GM12864 (cell line): Measurements from ENCODE around the gene SMG6.

ENCODE experiments used
- DNase-seq: peaks from one replicate; pipeline ENCODE4 v3.0.0-alpha.2; 2011; ENCODE audit warnings: low read depth
- H3K4me3 ChIP-seq: 2 replicates; pipeline ENCODE4 v1.5.1; 2011; ENCODE audit warnings: mild to moderate bottlenecking, low read depth, low read length, control low read depth
- TF ChIP-seq, protein P1 (sequence below): IDR thresholded peaks from 2 replicates; pipeline ENCODE4 v1.5.1; 2011; ENCODE audit warnings: low read depth, mild to moderate bottlenecking, moderate library complexity, low read length, control low read depth, inconsistent platforms; ENCODE audit errors: missing control alignments

Gene SMG6

DNA sequence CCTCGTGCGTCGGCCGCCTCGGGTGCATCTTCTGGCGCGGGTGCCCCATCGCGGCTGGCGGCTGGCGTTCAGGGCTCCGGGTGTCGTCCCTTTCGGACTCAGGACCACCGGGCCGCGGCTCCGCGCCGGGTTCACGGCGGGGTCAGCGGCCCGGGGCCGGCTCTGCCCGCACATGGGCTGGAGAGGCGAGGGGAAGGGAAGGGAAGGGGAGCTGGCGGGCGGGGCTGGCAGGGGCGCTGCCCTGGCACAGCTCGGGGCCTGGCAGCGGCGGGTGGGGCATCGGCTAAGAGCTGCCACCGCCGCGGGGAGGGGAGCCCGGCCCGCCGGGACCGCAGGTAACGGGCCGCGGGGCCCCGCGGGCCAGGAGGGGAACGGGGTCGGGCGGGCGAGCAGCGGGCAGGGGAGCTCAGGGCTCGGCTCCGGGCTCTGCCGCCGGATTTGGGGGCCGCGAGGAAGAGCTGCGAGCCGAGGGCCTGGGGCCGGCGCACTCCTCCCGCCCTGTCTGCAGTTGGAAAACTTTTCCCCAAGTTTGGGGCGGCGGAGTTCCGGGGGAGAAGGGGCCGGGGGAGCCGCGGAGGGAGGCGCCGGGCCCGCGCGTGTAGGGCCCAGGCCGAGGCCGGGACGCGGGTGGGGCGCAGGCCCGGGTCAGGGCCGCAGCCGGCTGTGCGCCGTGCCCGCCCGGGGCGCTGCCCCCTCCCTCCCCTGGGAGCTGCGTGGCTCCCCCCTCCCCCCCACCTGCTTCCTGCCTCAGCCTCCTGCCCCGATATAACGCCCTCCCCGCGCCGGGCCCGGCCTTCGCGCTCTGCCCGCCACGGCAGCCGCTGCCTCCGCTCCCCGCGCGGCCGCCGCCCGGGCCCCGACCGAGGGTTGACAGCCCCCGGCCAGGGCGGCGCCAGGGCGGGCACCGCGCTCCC, 248.0 kb downstream of the SMG6 start:
- DNase-seq, result no peak
- TF ChIP-seq, protein P1, sequence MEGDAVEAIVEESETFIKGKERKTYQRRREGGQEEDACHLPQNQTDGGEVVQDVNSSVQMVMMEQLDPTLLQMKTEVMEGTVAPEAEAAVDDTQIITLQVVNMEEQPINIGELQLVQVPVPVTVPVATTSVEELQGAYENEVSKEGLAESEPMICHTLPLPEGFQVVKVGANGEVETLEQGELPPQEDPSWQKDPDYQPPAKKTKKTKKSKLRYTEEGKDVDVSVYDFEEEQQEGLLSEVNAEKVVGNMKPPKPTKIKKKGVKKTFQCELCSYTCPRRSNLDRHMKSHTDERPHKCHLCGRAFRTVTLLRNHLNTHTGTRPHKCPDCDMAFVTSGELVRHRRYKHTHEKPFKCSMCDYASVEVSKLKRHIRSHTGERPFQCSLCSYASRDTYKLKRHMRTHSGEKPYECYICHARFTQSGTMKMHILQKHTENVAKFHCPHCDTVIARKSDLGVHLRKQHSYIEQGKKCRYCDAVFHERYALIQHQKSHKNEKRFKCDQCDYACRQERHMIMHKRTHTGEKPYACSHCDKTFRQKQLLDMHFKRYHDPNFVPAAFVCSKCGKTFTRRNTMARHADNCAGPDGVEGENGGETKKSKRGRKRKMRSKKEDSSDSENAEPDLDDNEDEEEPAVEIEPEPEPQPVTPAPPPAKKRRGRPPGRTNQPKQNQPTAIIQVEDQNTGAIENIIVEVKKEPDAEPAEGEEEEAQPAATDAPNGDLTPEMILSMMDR, result no peak
- peak overlapping the region; percentile 75 for H3K4me3 ChIP-seq

DNA sequence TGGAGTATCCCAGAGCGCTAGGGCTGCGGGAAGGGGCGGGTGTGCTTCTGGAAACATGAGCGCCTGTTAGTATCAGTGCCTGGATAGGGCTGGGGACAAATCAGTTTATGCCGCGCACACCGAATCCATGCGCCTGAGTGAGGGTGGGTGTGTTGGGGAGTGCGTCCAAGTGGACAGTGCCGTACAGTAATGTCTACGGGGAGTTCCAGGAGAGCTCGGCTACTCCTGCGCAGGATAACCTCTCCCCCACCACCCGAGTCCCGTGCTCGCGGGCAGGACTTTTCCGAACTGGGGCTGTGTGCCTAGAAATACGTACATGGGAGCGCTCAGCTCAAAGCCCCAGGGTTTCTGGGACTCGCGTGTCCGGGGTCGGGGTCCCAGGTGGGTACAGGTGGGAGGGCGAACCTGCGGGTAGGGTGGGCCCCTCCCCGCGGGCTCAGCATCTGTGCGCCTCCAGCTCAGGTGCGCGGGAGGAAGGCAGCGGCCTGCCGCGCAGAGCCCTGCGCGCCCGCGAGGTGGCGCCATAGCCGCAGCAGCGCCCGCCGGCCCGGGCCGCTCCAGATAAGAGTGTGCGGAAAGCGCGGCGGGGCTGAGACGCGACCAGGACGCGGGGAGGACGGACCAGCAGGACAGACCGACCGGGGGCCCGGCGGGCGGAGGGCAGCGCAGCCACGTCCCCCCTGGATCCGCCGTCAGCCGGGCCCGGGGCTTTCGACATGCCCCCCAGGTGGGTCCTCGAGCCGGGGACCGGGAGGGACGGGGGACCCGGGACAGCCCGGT, 248.9 kb downstream of the SMG6 start, which contains the start of gene HIC1:
Gene HIC1 (plus strand): TSS at position 592 of the 780 bp plus-strand sequence. CDS start 1,588 bp downstream, outside the sequence.
- TF ChIP-seq, protein P1, result peak; percentile 81
- no peak for DNase-seq
- H3K4me3 ChIP-seq, result peak within 1 kb of the TSS; percentile 75

DNA sequence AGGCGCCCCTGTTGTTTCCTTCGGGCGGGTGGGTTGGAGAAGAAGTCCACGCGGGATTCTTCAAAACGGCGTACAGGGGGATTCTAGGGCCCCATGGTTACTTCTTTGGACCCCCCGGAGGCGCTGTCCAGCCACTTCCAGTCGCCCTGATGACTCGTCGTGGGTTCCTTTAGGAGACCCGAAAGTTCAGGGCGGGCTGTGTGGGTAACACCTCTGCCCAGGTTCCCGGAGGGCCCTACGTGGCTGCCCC, 249.4 kb downstream of the SMG6 start:
- TF ChIP-seq, protein P1, result no peak
- DNase-seq, result no peak
- H3K4me3 ChIP-seq, result peak overlapping the region; percentile 75

DNA sequence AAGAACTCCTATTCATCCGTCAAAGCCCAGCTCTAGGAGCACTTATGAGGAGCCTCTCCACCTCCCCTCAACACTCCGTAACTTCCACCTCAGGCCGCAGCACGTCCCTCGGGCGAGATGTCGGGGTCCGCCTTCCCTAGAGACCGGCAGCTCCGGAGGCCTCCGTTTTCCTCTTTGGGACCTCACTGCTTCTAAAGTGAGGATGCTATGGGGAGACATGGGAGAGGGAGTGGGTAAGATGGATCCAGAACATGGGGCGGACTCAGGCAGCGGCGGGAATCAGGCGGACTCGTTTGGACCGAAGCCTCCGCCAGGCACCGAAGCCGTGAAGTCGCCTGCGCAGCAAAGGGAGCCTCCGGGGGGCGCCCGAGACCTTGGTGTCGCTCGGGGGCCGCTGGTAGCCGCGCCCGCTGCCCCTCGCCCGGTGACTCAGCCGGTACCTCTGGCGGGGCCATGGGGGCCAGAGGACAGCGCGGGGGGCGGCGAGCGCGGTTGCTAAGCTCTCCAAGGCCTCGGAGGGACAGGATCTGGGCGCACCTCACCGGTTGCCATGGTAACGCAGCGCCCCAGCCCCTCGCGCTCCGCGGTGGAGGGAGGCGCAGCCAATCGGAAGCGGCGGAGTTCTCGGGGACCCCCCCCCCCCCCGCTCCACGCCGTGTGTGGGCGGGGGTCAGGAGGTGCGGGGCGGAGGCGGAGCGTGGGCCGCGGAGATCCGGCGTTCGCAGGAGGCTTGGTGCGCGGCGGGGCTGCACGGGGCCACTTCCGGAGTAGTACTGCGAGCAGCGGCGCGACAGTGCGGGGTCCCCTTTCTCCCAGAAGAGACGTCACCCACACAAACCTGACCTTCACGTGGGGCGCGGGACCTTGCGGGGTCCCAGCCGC, 250.0 kb downstream of the SMG6 start:
- DNase-seq, result no peak
- TF ChIP-seq, protein P1, result peak; percentile 70
- peak overlapping the region; percentile 75 for H3K4me3 ChIP-seq

DNA sequence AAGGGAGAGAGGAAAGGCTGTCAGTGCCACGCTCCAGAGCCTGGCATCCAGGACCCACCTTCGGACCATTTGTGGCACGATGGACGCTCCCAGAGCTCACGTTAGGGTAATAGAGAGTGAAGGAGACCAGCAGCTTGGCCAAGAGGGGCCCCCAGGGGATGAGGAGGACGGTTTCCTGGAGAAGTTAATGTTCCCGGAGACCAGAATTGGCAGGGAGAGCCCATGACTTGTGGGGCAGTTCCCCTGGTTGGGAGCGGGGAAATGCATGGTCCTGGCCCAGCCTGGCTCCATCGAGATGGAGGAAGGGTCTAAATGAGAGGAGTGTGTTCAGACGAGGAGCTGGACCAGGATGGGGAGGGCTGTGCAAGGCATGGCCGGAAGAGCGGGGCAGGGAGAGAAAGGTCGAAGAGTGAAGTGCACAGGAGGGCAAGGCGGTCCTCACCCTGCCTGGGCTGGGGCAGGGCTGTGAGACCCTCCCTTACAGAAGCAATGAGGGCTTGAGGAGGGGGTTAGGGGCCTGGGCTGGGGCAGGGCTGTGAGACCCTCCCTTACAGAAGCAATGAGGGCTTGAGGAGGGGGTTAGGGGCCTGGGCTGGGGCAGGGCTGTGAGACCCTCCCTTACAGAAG, 251.5 kb downstream of the SMG6 start:
- TF ChIP-seq, protein P1, result no peak
- no peak for DNase-seq
- no peak overlapping the region for H3K4me3 ChIP-seq
